T-helper 1 cell treated with Interleukin-12 subunit alpha and Interleukin-12 subunit beta and Interleukin-4 antibody, amounts not matched to agents 30 ng/mL and 1 ng/mL, for 36 hours (primary cell): ENCODE data around the gene ANK3. TPM values are rescaled to one million over a fixed set of nuclear protein-coding genes. Genes with fewer than 3 reads are reported as not detected.

ENCODE experiments used
- intact Hi-C: fragments of 100-400 bp; cut with micrococcal nuclease; formaldehyde crosslinking; loops from one replicate; pipeline ENCODE4 v1.15.1; 2024
- total RNA-seq: library from RNA; stranded (reverse); gene quantifications from 2 replicates; pipeline ENCODE4 v1.2.3, GENCODE V29; 2022

ANK3 gene
- total RNA-seq, 1 donor from 2014 or later, result 85.3 TPM

DNA sequence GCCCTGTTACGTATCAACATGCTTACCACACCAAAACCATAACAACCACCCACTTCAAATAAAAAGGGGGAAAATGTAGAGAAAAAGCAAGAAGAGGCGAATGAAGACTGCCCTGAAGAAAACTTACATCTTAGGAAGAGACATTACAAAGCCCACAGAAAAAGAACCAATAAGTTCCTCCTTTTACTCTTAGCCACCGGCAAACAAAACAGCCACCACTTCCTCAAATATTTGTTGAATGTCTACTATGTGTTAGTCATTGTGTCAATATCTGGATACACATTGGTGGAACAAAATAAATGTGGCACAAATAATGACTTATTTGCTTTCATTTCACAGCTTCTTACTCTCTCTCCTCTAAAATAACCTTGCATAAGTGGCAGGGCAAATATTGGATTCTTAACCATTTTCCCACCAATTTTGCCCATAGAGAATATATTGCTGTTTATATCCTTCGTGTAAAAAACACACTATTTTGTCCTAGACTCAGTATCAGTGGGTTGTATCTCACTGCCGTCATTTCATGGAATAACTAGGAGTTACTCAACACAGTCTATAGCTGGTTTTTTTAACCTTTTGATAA is 106.8 kb downstream of the ANK3 start:
- intact Hi-C loops, result no loop called here

DNA sequence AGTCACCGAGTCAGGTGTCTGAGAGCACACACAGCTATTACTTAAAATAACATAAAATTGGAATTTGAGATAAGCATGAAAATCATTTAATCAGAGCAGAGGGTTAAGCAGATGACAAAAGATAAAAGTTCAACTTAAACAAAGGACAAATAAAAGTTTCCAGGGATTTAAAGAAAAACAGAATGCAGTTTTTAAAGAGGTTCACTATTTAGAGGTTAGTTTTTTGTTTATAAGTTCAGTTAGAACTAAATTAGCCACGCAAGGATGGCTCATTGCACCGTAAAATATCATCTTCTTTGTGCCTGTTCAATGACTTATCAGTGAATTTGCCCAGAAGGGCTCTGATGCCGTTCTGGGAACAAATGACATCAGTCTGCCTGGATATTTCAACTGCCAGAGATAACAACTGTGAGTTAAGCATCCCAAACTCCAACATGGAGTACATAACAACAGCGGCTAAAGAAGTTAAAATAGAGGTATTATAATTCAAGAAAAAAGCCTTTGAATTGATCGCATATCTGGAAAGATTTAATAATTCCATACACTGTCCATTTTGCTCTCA is 107.8 kb downstream of the ANK3 start:
- intact Hi-C loops, result no loop called here

DNA sequence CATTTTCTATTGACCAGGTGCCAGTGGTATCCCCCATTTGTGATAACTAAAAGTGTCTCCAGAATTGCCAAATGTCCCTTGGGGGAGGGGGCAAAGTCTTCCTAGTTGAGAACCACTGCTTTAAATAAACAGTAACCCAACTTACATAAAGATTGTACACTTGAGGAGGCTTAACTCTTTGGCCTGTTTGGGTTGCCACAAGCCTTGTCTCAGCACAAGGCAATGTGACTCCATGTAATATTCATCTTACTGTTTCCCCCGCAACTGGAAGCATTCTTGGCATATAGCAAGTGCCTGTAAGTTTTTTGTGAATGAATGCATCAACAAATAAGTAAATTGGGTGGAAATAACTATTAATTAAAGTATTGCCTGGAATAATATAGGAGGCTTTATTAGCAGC is 108.3 kb downstream of the ANK3 start:
- intact Hi-C loops, result no loop called here

DNA sequence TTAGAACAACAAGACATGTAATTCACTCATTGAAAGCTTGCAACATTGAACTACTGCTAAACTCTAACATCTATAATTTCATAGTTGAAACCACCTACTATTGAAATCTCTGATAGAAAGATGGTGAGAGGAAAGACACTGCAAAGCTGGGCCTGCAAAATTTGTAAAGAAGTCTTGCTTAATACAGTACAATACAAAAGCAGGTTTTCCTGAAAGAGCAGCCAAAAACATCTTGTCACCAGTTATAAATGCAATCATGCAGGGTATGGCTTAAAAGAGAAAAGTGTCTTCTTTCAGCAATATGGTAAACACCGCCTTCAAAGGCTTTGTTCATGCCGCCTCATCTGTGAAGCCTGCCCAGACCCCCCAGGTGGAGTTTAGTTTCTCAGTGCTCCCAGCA is 109.2 kb downstream of the ANK3 start:
- intact Hi-C loops, result no loop called here

DNA sequence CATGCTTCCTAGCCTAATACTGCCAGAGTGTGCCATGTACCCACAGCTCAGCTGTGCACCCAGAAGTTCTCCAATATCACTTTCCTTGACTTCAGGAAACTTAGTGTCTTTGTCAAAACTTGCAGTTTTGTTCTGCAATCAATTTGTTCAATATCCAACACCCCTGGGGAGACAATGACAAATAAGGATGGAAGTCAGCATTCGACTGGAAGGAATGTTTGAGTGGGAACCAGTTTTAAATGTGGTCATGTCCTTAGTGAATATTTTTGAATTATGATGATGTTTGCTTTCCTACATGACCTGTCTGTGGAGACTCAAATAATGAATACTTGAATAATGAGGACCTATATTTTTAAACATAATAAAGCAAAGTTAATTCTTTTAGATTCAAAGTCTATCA is 112.0 kb downstream of the ANK3 start:
- intact Hi-C loops, result no loop called here

DNA sequence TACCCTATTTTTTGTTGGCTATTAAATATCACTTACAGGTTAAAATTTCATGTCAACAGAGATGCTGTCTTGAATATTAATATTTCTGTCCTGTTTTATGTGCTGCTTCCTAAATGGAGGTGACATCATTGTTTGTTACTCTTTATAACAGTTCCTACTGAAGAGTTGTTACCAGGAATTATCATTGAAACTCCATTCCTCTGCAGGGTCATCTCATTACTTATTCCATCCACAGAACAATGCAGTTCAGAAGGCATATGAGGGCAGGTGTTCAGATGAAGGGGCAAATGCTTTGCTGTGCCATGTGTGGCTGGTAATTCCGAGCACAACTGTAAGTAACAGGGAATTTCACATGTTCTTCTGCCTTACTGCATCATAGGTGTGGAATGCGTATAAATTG is 113.4 kb downstream of the ANK3 start:
- intact Hi-C loops, result no loop called here

DNA sequence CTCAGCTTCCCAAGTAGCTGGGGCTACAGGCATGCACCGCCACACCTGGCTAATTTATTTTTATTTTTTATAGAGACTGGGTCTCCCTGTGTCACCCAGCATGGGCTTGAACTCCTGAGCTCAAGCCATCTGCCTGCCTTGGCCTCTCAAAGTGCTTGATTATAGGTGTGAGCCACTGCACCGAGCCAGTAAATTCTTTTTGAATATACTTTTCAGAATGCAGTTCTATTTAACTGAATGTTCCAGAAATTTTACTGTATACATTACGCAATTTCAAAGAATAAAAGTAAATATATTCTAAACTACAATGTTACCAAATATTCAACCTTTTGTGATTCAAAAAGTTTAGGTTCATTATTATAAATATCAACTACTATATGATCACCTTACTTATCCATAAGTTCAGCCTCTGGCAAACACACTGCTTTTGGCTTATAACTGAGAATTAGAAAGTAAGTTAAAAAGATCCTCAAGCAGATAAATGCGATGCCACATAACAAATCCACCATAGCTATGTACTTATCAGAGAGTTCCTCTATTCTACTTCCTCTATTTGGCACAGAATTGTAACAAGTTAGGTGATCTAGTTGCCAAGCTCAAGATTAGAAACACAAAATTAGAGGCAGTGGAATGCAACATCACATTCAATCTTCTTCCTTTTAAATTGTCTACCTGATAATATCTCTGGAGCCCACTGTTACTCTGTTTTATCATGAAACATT is 118.2 kb downstream of the ANK3 start:
- intact Hi-C loops, result no loop called here

DNA sequence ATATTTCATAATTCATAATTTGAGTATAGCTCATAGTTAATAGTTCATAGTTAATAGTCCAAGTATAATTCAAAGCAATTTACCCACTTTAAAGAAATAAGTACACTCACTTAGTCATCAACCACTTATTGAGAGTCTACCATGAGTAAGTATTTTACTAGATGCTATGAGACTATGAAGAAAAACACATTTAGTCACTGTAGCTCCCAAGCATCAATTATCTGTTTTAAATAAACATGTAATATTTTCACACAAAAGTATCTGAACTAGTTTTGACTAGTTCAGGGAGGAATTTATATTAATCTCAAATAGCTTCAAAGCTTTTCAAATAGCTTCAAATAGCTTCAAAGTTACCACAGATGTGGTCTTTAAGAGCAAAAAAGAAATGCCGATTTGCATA is 119.2 kb downstream of the ANK3 start:
- intact Hi-C loops, result no loop called here

DNA sequence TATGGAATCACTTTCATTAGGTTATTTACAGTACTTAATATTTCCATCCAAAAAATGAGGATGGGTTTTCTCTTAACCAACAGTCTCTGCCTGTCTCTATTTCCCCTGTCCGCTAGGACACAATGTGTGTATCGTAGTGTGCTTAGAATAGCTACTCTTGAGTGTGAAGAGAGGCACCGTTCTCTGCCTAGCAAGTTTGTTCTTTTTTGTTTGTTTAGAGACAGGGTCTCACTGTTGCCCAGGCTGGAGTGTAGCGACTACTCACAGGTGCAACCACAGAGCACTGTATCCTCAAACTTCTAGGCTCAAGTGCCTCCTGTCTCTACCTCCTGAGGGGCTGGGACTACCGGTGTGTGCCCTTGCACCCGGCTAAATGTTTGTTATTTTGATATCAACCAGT is 121.9 kb downstream of the ANK3 start:
- intact Hi-C loops, result no loop called here

DNA sequence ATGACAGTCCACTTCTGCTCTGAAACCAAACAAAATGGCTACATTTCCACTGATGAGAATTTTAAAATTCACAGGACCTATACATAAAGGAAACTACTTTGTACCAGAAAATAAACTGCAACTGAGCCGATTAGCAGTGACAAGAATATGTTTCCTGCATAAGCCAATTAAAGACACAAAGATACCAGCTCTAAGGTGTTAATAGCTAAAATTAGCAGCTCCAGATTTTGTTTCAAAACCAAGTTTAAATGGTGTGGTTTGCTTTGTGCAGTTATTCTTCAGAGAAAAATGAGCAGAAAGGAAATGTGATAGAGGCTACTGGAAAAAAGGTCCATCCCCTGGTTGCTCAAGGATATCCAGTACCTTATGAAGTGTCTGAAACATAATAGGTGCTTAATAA is 123.2 kb downstream of the ANK3 start:
- intact Hi-C loops, result no loop called here

DNA sequence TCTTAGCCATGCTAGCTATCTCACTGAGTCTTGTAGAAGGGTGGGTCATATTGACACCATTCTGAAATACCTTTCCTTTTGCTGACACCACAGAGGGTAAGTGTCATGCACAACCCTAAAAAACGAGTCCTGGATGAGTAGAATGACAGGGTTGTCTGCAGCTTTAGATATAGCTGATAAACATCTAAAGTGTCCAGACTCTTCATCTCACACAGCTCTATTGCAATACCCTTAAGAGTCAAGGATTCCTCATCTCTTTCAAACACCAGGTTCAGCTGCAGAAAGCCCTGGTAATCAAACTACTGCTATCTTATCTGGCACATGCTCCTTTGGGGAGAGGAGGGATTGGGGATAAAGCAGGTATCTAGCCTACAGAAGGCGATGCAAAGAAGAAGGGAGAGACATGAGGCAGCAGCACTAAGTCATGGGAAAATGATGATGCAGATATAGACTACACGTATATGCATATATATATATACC is 127.0 kb downstream of the ANK3 start:
- intact Hi-C loops, result no loop called here

DNA sequence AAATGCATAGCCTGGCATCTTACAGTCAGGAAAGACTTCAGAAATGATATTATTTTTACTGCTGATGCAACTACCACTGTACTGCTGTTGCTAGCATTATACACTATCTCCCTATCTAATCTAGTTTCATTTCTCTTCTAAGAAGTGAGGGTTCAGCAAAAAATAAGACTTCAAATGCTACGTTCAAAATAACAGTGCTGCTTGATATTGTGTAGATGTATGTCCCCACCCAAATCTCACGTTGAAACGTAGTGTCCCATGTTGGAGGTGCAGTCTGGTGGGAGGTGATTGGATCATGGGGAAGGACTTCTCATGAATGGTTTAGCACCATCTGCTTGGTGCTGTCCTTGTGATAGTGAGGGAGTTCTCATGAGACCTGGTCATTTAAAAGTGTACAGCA is 129.4 kb downstream of the ANK3 start:
- intact Hi-C loops, result no loop called here

DNA sequence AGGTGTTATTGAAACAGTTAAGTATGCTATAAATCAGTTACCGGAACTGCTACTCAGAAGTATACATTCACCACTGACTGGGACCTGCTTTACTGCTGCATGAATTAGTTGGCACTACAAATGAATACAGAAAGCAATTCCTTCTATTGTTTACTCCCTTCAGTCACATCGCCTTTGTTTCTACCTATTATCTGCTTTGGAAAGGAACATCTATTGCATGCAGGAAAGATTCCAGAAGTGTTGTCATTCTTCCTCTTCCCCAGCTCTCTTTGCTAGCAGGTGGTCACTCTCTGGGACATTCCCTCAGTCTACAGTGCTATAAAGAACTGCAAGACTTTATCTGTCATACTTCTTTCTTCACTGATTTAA is 131.3 kb downstream of the ANK3 start:
- intact Hi-C loops, result no loop called here

DNA sequence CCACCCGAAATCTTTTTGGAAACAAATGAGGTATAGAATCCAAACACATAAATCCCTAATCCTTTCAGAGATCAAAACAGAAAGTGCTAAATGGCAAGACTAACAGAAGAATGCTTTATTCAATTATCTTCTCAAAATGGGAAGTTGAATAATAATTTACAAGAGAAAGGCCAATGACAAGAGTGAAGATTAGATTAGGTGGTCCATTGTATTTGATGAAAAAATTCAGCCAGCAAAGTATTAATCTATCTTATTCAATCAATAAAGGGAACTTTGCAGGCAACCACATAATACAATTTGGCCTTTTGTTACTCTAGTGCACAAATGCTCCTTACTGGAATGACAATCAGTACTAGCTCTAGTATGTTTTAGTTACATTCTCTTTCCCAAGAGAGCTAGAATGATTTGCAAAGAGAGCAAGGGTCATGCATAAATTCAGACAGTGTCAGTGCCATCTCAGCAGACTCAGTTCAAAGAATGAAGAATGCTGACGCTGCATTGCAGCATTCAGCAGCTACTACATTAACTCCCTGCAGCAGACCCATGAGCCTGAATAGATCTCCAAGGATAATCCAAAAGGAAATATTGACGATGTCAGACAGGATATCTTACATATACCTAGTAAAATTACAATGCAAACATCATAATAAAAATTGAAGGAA is 131.8 kb downstream of the ANK3 start:
- intact Hi-C loops, result no loop called here

DNA sequence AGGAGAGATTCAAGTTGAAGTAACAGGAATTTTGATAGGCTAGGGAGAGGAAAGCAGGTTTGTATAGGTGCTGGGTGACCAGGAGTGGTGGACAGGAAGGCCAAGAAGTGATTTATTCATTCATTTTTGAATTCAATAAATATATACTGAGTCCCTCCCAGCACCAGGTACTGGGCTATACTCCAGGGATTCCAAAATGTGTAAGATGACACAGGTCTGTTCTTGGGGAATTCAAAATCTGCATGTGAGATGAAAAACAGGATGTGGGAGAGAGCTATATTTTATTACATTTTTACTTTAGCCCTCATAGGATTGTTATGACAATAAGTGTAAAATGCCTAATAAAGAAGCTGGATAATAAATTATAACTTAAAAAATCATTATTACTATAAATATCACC is 134.9 kb downstream of the ANK3 start:
- intact Hi-C loops, result no loop called here

DNA sequence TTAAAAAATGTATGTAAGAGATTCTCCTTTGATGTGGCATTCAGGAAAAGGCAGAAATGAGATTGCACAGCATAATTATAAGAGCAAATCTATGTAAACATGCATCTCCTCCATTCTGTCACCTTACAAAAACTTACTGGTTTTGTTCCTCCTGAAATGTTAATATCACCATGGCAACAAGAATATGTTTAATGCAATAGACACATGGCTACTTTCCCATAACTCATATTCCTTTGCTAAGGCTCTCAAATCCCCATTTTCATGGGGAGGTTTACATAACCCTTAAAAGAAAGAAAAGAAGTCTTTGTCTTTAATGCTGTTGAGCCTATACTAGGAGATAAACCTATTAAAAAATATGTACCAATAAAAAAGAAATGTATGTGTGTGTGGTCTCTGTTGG is 136.2 kb downstream of the ANK3 start:
- intact Hi-C loops, result no loop called here

DNA sequence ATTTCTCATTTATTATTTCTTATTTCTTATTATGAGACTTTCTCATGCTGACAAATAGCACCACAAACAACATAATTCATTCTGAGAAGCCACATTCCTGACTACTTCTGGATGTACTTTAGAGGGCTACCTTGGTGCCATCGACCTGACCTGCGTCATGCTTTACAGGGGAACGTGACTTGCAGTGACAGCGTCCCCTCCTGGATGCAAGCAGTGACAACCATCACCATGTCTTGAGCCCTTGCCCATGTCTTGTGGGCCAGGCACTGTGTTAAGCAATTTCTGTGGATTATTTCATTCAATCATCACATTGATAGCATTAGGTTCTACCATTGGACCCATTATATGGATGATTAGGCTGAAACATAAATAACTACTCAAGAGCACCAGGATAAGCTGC is 137.0 kb downstream of the ANK3 start:
- intact Hi-C loops, result no loop called here

DNA sequence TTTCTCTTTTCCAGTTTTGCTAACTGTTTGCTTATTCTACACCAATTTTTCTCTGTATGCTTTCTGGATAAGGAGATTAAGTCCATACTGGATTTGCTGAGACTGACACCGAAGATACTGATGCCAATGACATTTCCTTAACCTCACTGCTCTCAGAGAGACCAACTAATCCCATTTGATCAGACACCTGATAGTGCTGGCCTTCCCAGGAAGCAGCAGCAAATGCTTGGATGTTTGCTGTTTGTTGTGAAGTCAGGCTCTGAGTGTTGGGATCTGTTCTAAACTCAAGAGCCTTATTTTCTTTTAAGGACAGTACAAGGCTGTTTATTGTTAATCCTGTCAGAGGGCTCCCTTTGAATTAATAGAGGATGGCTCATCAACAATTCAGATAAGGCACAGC is 143.3 kb downstream of the ANK3 start:
- intact Hi-C loops, result no loop called here

DNA sequence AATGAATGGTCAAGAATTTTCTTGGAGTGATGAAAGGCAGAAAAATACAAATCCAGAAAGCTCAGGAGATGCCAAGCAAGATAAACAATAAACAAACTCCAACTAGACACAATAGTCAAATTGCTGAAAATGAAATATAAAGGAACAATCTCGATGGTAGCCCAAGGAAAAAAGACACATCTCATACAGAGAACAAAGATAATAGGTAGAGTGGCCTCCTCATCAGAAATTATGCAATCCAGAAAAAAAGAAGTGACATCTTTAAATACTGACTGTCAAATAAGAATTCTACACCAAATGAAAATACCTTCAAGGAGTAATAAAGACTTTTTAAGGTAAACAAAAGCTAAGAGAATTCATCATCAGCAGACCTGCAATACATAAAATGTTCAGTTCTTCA is 150.4 kb downstream of the ANK3 start:
- intact Hi-C loops, result loop anchor here (2.0 to 5.0 kb wide), 4 partner anchors 196 to 538 kb away; partner anchors contain the start of gene CDK1

DNA sequence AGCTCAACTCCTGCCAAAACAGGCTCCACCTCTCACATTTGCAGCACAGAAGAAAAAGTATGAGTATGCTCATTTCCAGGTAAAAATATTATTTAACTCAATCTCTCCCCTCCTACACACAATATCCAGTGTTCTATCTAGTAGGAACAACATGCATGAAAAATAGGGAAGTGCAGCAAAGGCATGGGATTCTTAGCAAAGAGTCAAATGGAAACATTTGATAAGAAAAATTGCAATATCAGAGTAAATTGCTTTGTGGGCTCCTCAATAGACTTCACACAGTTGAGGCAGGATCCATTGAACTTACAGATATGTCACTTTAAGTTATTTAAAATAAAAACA is 150.9 kb downstream of the ANK3 start:
- intact Hi-C loops, result loop anchor here (1.0 to 5.0 kb wide), 5 partner anchors 196 to 539 kb away; partner anchors contain the start of gene CDK1

DNA sequence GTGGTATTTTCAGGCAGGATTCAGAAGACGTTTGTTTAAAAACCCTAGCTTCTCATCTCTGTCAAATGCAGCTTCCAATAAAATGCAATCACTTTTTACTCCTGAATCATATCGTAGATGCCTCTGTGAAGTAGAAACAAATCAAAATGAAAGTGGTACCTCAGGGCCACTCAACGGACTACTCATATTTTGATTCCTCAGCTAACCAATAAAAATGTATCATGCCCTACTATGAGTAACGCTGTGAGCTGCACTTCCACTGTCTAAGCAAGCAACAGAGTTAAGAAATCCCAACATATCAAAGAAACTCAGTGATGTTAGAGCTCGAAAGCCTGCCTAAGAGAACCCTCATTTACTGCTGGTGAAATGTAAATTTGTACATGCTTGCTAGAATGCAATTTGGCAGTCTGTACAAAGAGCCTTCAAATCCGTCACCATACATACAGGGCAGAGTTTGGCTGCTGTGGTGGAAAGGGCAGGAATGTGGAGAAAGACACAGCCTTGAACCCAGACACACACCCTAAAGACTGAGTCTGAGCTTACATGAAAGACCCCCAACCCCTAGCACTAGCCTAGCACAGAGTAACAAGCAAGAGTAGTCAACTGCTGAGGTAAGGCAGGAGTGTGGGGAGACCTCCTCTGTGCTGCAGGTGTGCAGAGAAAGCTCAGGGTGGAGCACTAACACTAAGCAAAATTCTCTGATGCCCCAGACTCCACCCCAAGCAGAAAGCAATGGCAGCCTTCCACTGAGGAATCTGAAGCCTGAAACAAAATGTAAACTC is 151.5 kb downstream of the ANK3 start:
- intact Hi-C loops, result loop anchor here (1.0 to 5.0 kb wide), 6 partner anchors 197 to 539 kb away; partner anchors contain the start of gene CDK1
